DND-41 (cell line): ENCODE results near the gene TJP3.

Experiments
- CTCF ChIP-seq: IDR thresholded peaks from 2 replicates; pipeline ENCODE4 v1.5.1; 2012; ENCODE audit warnings: borderline replicate concordance, low read length, moderate library complexity, mild to moderate bottlenecking; ENCODE audit not compliant: poor library complexity, severe bottlenecking; ENCODE audit errors: extremely low read depth
- EZH2 ChIP-seq: IDR thresholded peaks from 3 replicates; pipeline ENCODE4 v1.6.1; 2012; ENCODE audit warnings: borderline replicate concordance, low read depth, mild to moderate bottlenecking, moderate library complexity, low read length, inconsistent platforms; ENCODE audit not compliant: severe bottlenecking

- no peak for TF ChIP-seq EZH2
- TF ChIP-seq CTCF, result no peak
Observed at GRCh38 chr19:3760871-3761361, 52.7 kb downstream of the TJP3 start.
